HG03558 (cell line): ENCODE results near the gene ADAT1.

Experiments used
- ATAC-seq: cut with Tn5 transposase; IDR thresholded peaks from one replicate; pipeline ENCODE4 v1.9.1; 2021; ENCODE audit warnings: moderate number of reproducible peaks; ENCODE audit not compliant: unreplicated experiment; ENCODE audit errors: extremely low read depth

ADAT1 gene

DNA sequence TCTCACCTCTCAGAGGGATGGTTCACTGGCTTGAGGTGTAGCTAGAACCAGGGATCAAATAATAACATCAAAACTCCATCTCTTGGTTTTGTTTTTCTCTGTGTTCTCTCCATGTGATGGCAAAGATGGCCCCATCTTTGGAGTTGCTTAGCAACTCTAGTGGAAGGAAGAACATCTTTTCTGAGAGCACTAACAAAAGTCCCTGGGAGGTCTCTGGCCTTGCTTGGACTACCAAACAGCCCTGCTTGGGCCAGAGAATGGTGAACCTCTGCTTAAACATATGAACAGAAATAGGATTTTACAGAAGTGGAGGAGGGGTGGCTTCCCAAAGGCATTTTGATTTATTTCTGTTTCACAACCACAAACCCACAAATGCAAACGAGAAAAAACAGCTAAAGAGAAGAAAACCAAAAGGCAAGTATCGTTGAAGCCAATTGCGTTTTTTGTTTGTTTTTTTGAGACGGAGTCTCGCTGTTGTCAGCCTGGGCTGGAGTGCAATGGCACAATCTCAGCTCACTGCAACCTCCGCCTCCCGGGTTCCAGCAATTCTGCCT lies 43.7 kb downstream of the ADAT1 start:
- ATAC-seq, result no peak

DNA sequence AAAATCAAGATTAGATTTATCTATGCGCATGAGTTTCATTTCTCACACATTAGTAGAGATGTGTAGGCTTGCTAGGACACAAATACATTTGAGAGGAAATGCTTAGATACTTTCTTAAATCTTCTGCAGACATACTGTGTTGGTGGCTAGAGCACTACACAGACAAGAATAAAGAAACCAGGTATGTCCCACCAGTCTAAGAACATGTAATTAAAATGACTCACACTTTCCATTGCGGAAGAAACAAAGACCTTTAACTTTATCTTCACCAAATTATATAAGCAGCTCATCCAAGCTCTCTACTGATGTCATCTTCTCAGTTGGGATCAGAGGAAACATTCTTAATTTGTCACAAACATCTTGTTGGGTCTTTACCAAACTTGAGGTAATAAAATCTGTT lies 44.4 kb downstream of the ADAT1 start:
- no peak for ATAC-seq

DNA sequence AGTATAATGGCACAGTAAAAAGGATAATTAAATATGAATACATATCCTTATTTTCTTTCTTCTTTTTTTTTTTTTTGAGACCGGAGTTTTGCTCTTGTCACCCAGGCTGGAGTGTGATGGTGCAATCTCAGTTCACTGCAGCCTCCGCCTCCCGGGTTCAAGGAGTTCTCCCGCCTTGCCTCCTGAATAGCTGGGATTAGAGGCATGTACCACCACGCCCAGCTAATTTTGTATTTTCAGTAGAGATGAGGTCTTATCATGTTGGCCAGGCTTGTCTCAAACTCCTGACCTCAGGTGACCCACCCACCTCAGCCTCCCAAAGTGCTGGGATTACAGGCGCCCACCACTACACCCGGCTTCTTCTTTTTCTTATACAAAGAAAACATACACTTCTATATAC lies 44.9 kb downstream of the ADAT1 start:
- ATAC-seq, result no peak

DNA sequence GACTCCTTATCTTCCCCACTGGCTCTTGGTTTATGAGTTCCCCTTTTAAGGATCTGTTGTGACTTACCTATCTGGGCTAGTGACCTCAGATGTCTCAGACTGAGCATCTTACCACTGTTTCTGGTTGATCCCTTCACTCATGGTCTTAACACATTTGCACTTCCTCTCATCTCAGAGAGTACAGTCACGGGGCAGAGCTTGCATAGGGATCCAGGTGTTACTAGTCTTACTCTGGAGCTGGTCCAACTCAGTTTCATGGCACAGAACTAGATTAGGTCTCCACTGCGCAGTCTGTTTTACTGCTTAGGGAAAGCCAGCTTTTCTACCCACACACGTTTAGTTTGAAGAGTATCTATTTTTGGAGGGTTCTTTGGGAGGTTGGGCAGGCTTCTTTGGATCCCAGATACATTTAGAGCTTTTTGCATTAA lies 46.7 kb downstream of the ADAT1 start:
- ATAC-seq, result no peak

DNA sequence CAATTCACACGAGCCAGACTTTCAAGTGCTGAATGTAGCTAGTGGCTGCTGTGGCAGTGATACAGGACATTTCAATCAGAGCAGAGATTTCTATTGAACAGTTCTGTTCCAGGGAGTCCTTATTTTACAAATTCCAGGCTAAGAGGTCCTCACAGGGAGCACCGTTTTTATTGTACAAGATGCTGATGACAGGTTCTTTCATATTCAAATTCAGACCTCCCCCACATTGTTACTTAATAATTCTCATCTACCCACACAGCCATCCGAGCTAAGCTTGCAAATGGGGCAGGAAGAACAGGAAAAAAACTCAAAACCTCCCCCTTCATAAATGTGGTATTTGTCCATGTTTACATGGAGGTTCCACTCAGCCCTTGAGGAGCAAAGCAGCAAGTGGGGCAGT lies 47.1 kb downstream of the ADAT1 start:
- ATAC-seq, result no peak

DNA sequence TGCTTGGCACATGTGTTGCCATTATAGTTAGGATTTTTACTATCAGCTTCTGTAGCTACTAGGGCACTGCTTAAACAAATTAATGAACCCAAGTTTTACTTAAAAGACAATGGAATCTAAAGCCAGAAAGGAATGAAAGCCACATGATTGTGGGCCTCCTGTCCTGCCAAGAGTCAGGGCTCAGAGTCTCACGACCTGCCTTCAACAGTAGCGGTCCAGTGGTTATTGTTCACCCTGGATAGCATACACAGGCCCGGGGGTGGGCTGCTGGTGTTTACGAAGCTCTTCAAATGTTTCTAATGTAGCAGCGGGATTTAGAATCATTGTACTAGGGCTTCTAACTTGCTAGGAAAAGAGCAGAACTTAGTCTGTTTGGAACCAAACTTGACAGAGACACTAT lies 49.1 kb downstream of the ADAT1 start:
- no peak for ATAC-seq

DNA sequence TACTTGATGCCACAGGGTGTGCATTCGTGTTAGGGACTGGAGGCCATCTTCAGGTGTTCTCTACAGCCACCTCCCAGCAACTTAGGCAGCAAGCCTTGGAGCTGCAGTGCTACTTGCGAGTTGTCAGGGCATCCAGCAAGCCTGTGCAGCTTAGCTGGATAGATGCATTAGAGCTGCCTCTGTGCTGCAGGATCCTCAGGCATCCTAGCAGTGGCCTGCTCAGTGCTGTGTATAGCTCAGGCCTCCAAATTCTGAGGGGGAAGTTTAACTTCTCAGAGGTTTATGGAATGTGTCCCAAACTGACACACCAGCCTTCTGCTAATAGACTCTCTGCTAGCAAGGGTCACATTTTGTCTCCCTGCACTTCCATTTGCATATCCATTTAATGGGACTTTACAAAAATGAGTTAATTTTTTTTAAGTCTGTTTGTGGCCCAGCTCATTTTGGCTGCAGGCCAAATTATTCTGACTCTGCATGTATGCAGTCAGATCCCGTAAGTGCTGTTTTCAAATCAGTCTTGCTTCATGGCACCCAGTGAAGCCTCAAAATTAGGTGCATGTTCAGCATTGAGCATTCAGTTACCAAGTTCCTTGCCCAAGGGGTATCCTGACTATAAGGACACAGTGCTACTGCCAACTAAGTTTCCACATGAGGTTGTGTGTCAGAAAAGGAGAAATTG lies 50.1 kb downstream of the ADAT1 start:
- ATAC-seq, result no peak

DNA sequence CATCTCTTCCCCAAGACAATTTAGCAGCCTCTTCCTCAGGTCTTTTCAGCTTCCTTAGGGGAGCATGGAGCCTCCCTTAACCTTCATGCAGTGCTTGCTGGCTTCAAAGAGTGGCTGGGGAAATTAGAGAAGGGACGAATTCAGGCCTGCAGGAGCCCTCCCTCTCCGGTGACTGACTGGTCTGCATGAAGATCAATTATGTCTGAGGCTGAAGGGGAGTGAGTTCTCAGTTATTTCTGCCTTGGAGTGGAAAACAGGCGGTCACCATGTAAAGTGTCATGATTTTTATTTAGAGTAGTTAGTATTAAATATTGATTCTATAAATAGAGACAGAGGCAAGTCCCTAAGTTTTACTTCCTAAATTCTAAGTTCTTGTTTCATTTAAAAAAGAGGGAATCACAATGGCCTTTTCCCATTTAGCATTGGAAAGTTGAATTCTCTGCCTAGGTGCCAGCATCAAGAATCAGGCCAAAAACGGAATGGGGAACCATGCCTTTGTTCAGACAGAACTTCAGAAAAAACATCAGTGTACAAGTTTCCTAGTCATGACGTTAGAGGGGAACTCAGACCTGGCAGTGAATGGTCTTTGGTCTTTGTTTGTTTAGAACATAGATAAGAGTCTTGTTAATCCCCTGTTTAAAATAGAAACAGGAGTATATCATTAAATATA lies 52.5 kb downstream of the ADAT1 start:
- no peak for ATAC-seq

DNA sequence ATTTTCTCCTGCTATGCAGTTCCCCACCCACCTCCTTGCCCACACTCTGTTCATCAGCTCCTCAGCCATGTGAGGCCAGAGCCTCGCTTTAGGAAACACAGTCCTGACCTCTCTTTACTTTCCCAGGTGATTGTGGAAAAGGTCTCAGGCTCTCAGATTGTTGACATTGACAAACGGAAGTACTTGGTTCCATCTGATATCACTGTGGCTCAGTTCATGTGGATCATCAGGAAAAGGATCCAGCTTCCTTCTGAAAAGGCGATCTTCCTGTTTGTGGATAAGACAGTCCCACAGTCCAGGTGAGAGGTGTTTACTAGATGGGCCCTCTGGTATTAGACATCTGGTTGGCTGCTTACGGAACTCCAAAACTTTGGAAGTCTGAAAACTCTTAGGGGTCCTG lies 55.2 kb downstream of the ADAT1 start:
- ATAC-seq, result no peak

DNA sequence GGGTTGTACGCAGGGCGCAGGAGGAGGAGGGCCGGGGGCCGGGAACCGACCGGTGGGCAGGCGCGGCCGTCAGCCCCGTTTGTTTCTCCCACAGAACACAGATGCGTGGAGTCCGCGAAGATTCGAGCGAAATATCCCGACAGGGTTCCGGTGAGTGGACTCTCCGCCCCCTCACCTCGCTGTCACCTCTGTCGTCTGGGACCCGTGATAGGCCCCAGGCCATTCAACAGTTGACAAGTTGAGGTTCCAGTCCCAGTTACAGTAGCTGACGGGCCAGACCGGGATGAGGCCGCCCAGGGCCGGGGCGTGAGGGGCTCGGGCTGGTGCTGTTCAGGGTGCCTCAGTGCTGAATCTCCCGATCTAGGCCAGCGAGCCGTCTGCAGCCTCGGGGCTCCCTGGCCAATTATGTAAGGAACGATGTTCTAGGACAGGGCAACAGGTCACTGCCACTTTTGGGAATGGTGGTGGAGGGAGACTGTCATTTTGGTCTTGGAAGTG lies 56.3 kb downstream of the ADAT1 start:
- ATAC-seq, result no peak

DNA sequence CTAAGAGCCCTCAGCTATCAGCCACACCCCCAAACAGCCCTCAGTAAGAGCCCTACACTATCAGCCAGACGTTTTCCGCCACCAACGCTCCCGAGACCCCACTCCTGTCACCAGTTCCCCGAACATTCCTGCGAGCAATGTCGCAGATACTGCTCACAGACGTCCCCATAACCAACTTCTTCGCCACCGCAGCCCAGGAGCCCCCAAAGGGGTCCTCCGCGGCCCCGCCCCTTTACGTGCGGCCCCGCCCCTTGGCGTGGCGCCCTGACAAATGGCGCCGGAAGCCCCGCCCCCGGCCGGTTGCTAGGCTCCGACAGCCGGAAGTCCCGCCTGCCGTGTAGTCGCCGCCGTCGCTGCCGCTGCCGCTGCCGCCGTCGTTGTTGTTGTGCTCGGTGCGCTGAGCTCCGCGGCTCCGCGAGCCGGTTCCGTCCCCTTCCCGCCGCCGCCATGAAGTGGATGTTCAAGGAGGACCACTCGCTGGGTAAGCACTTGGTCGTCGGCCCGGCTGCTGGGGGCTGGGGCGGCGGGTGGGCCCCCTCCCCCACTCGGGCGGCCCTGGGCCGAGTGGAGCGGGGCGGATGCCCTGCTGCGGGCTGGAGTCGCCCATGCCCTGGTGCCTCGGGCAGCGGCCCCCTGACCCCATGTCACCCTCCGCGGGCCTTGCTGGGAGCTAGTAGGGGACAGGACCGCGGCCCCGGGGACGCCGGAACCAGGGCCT lies 56.9 kb downstream of the ADAT1 start, which contains the start of gene GABARAPL2:
TSS of gene GABARAPL2 (plus strand) at position 340 of the 718 bp plus-strand sequence. CDS start at position 448, 108 bp downstream.
- peak; percentile 33 for ATAC-seq

DNA sequence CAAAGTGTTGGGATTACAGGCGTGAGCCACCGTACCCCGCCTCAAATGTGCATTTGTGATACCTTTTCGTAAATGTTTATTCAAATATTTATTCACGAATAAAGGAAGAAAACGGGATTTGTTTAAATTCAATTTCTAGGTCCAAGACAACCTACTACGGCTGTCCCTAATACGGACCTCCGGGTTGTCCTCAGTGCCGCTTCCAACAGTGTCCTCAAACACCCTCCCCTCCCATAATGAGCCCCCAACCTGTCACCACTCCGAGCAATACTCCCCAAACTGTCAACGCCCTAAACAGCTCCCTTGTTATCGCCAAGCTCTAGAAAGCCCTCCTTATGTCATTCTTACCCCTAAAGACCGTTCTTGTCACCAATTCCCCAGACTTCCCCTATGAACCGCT lies 57.4 kb downstream of the ADAT1 start:
- ATAC-seq, result no peak

DNA sequence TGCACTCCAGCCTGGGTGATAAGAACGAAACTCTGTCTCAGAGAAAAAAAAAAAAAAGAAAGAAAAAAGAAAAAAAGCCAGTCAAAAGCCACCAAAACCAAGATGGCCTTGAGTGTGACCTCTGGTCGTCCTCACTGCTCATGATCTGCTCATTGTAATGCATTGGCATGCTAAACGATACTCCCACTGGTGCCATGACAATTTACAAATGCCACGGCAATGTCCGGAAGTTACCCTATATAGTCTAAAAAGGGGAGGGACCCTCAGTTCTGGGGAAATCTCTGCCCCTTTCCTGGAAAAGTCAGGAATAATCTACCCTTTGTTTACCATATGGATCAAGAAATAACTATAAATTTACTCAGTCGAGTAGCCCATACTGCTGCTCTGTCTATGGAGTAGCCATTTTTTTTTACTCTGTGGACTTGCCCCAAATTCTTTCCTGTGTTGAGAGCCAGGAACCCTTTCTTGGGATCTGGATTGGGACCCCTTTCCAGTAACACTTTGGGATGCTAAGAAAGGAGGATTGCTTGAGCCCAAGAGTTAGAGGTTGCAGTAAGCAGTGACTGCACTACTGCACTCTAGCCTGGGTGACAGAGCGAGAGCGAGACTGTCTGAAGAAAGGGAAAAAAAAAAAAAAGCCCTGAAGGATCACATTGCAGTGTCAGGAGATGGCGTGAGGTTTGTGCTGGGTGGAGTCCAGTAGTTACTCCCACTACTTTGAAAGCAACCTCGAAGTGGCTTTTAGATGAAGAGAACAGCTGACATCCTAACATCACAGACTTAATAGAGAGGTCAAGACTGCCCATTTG lies 63.3 kb downstream of the ADAT1 start:
- ATAC-seq, result no peak

DNA sequence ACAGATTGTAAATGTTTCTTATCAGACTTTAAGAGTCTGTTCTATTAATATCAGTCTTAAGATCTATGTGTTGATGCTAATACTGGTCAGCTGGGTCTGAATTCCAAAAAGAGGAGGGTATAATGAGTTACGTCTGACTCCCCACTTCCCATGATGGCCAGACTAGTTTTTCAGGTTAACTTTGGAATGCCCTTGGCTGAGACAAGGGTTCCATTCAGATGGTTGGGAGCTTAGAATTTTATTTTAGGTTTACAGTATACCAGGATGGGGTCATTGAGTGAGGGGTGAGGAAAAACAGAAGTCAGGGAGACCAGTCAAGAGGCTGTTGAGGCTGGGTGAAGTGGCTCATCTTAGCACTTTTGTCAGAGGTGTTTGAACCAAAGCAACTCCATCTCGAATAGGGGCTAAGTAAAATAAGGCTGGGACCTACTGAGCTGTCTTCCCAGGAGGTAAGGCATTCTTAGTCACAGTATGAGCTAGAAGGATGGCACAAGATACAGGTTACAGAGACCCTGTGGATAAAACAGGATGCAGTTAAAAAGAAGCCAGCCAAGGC lies 64.2 kb downstream of the ADAT1 start:
- no peak for ATAC-seq

DNA sequence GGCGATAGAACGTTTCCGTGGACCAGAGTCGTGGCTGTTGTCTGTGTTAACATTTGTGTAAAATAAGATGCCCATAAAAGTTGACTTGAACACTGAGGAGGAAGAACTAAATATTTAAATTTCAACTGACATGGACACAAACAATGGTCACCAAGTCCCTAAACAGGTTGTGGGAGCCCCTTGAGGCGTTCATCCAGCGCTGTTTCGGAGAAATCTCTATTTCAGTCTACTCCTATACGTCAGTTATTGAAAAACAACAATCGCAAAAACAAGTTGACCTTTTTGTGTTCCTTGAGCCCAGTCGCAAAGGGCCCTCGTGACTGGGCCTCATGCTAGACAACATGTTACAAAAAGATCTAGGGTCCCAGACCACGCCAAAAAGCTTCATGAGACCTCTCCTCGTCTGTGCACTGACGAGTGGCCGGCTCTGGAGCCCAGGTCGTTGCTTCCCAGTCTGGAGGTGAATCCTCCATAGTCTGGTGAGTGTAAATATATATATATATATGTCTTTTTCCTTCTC lies 66.6 kb downstream of the ADAT1 start:
- no peak for ATAC-seq

DNA sequence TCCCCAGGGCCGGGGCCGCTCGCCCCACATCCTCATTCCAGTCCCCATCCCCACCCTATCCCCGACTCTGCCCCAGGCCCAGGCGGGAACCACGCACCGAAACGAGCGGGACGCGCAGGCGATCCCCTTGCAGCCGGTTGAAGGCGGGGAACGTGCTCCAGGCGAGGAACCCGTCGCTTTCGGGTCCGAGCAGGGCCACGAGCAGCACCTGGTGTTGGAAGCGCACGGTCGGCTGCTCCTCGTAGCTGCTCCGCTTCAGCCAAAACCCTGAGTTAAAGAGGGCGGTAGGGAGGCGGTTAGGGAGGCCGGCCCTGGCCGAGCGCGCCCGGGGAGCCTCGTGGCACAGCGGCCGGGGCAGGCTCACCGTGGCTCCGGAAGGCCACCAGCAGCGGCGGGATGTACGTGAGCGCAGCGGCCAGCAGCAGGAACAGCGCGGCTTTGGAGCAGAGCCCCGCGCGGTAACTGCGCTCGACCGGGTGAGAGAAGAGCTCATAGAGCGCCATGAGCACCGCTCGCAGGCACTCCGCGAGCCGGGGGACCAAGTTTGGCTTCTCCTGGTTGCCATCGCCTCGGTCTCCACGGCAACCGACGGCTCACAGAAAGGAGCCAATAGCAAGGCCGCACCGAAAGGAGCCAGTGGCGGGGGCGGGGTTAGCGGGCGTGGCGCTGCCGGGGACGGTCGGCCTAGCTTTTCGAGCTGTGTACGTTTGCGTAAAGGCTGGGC lies 67.2 kb downstream of the ADAT1 start, which contains the start of gene TMEM231:
TSS of gene TMEM231 (minus strand) at position 546 of the 724 bp plus-strand sequence. CDS start at position 503, 43 bp downstream.
- peak; percentile 97 for ATAC-seq

DNA sequence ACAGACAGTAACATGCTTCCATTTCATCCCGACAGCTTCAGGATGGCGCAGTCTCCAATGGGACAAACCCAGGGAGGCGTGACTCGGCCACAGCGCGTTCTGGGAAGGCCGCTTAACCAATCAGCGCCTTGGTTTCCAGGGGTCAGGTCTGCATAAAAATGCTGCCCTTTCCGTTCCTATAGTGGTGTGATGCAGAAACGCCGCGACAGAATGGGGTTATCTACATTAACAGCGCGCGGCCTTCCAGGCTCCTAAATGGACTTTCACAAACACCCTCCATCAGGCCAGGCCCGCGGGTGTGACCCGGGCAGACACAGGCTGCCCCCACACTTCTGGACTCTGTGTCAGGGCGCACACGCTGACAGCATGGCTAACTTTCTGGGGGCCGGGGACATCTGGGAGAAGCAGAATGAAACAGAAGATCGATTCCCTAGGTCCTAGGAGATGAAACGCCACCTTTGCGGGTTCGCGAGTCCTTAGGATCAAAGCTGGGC lies 67.8 kb downstream of the ADAT1 start:
- ATAC-seq, result no peak

DNA sequence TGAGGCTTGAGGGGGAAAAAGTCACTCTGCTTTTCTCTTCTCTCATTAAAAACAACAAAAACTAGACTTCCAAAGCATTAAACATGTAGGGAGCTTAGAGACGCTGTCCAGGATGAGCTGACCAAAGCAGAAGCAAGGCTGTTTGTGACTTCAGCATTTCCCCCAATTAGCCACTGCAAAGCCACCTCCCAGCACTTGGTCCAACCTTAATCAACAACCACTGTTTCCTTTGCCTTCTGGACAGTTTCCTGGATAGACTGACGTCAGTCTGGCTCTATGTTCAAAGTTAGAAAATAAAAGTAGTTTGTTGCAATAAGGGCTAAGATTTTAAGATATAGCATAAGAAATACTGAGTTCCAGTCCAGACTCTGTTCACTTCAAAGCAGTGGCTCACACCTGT lies 70.1 kb downstream of the ADAT1 start:
- ATAC-seq, result no peak
